OCI-LY7 (cell line): ENCODE results near the gene RIPK1.

Experiments used
- CTCF ChIP-seq: fragments of 200-600 bp; sonication (generic); conservative IDR thresholded peaks from 2 replicates; pipeline ENCODE4 v1.5.1; 2014; ENCODE audit warnings: mild to moderate bottlenecking, antibody characterized with exemption, low read length, moderate library complexity, mixed read lengths
- EZH2phosphoT487 ChIP-seq: fragments of 200-600 bp; sonication (generic); IDR thresholded peaks from 2 replicates; pipeline ENCODE4 v1.6.1; 2018; ENCODE audit warnings: low read depth, borderline replicate concordance, mild to moderate bottlenecking, mixed run types, antibody characterized with exemption, low read length, moderate library complexity, mixed read lengths

- TF ChIP-seq CTCF (no peak), EZH2phosphoT487 (no peak)
Observed at GRCh38 chr6:3037638-3038365, 30.5 kb upstream of the RIPK1 start.
